Measurements from ENCODE around the gene RPL11.

- TF ChIP-seq CTCF (conservative IDR thresholded peaks at IDR 0.05) (no peak), EZH2 (IDR thresholded peaks at IDR 0.05; ENCODE audit: low read depth) (no peak)
These were observed 7.2 kb upstream of the RPL11 start for GRCh38 chr1:23684415-23684814.
